Measurements from ENCODE around the gene UTP4. TPM values are rescaled to one million over a fixed set of nuclear protein-coding genes. Genes with fewer than 3 reads are reported as not detected.

UTP4 gene
- total RNA-seq, 1 experiment from 2014 or later, result 125 TPM

DNA sequence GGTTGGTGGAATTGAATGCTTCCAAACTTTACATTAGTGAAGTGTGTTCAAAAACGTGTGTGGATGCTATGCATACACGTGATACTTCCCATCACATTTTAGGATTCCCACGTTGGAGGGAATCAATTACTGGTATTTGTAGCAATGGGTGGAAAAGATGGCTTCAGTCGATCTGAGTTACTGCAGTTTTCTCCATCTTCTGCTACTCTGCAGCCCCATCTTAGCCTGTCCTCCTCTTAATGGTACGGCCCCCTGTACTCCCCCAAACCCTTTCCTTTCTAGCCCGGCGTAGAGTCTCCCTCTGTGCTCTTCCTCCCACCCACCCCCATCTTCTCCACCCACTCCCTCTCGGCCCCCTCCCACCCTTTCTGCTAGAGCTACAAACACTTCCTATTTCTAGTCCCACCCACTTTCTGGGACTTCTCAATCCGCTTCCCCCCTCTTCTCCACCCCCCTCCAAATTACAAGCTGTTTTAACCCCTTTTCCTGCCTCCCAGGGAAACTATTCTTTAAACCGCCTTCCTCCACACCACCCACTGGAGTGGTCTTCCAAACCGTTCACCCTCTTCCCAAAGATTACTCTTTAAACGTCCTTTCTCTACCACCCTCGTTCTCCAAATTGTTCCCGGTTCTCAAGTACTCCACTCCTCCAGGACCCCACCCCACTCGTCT lies 1.1 kb upstream of the UTP4 start (continued):
- TF ChIP-seq EZH2phosphoT487 (IDR thresholded peaks at IDR 0.05; ENCODE audit: borderline replicate concordance), result no peak

DNA sequence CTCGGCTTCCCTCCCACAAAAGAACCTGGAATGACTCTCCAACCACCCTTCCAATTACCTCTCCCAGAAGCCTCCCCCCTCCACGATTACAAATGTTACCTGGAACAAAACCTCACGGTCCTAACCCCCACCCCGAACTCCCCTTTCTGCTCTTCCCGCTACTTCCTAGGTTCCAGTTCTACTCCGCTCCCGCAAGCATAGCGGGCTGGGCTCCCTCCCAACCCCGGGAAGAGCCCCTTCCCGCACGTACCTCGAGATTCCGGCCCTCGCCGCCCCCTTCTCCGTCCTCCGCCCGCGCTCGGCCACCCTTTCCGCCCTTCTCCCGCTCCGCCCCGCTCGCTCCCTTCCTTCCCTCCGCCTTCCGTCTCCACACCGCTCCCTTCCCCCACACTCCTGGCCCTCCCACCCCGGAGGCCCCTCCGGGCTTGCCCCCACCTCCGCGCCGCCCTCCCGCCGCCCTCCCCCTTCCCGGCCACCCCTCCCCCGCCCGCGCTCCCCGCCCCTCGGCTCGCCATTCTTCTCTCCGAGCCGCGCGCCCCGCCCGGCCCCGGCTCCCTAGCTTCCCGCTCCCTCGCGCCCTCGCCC lies 518 bp upstream of the UTP4 start:
- intact Hi-C loops (cut with micrococcal nuclease), result no loop called here
- peak overlapping the region; percentile 96 for H3K27ac ChIP-seq (ENCODE audit: low read depth, low read length)

More for the DNA sequence above, 518 bp upstream of the UTP4 start:
- no TSS peak for BruUV-seq (replicated peaks)
- Histone ChIP-seq H3K4me3 (replicated peaks in 1 of 2; ENCODE audit: low read depth in 1 of 2, low read length in 2 of 2) (peak overlapping the region; percentile 88 to 99), H3K9ac (ENCODE audit: low read length) (peak overlapping the region; percentile 93), H4K20me1 (ENCODE audit: insufficient read depth) (peaks cover 22% of the 10 kb centered on the region; the same call in 1 of the 2 replicates), H2AFZ (ENCODE audit: low read depth, low read length, poor library complexity, severe bottlenecking) (no peak overlapping the region), H3K9me2 (ENCODE audit: insufficient read depth) (no peaks in the 10 kb centered on the region), H3K79me2 (ENCODE audit: insufficient read depth, low read length) (peaks cover 98% of the 10 kb centered on the region), H3K36me3 (ENCODE audit: control insufficient read depth in 1 of 2, insufficient read depth in 2 of 2, low read length in 2 of 2) (peaks cover 10 to 40% of the 10 kb centered on the region in 2 experiments), H3K9me3 (ENCODE audit: control insufficient read depth in 1 of 2, insufficient read depth in 1 of 2, low read depth in 1 of 2, low read length in 2 of 2) (no peaks in the 10 kb centered on the region), H3K27me3 (ENCODE audit: insufficient read depth, low read length) (no peaks in the 10 kb centered on the region), H3K4me1 (ENCODE audit: control insufficient read depth in 1 of 2, insufficient read depth in 2 of 2, low read length in 2 of 2) (peaks cover 12 to 20% of the 10 kb centered on the region in 2 experiments; a peak in 3 of 4 replicates), H3K4me2 (ENCODE audit: low read length) (peak overlapping the region; percentile 92)
- RAD21 ChIA-PET (ENCODE audit: low non-redundant PET in 1 of 2, low total read pairs in 2 of 2, uncharacterized antibody in 2 of 2, unreplicated experiment in 2 of 2), result interaction anchor here in 1 of 2 experiments (0.6 kb wide), 1 partner anchor 58 kb away, joined by 3 read pairs; no protein-coding TSS in a partner anchor
- CTCF ChIA-PET, result no interaction called here
- DNase-seq (ENCODE audit: low read depth, low spot score), result no peak
- TF ChIP-seq POLR2A (IDR thresholded peaks at IDR 0.05; ENCODE audit: borderline replicate concordance, extremely low read depth, insufficient read depth, insufficient read length) (no peak), RAD21 (IDR thresholded peaks at IDR 0.05; ENCODE audit: low read depth) (no peak), SIN3A (IDR thresholded peaks at IDR 0.05; ENCODE audit: low read depth) (no peak), JUND (IDR thresholded peaks at IDR 0.05) (no peak), ELF1 (IDR thresholded peaks at IDR 0.05; ENCODE audit: borderline replicate concordance, low read depth) (no peak), SRF (IDR thresholded peaks at IDR 0.05; ENCODE audit: low read depth) (no peak), FOSL1 (IDR thresholded peaks at IDR 0.05; ENCODE audit: low read depth) (no peak), POLR2AphosphoS5 (IDR thresholded peaks at IDR 0.05; ENCODE audit: low read depth, low read length) (no peak), CEBPB (IDR thresholded peaks at IDR 0.05; ENCODE audit: low read depth) (no peak), SP1 (IDR thresholded peaks at IDR 0.05; ENCODE audit: low read depth) (no peak), ZNF274 (IDR thresholded peaks at IDR 0.05; ENCODE audit: low read depth, low read length) (no peak), TCF7L2 (IDR thresholded peaks at IDR 0.05; ENCODE audit: borderline replicate concordance, extremely low read depth, insufficient read depth, insufficient read length) (no peak), CBX3 (IDR thresholded peaks at IDR 0.05; ENCODE audit: low read depth) (no peak), YY1 (IDR thresholded peaks at IDR 0.05; ENCODE audit: extremely low read depth, insufficient replicate concordance, low read depth, low read length) (no peak), EZH2phosphoT487 (IDR thresholded peaks at IDR 0.05; ENCODE audit: borderline replicate concordance) (no peak)
- TF ChIP-seq, protein P1, sequence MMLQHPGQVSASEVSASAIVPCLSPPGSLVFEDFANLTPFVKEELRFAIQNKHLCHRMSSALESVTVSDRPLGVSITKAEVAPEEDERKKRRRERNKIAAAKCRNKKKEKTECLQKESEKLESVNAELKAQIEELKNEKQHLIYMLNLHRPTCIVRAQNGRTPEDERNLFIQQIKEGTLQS (IDR thresholded peaks at IDR 0.05), result no peak
- TF ChIP-seq, protein P2, sequence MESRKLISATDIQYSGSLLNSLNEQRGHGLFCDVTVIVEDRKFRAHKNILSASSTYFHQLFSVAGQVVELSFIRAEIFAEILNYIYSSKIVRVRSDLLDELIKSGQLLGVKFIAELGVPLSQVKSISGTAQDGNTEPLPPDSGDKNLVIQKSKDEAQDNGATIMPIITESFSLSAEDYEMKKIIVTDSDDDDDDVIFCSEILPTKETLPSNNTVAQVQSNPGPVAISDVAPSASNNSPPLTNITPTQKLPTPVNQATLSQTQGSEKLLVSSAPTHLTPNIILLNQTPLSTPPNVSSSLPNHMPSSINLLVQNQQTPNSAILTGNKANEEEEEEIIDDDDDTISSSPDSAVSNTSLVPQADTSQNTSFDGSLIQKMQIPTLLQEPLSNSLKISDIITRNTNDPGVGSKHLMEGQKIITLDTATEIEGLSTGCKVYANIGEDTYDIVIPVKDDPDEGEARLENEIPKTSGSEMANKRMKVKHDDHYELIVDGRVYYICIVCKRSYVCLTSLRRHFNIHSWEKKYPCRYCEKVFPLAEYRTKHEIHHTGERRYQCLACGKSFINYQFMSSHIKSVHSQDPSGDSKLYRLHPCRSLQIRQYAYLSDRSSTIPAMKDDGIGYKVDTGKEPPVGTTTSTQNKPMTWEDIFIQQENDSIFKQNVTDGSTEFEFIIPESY (IDR thresholded peaks at IDR 0.05; ENCODE audit: extremely low read depth, insufficient replicate concordance, low read length), result no peak
- TF ChIP-seq, protein P3, sequence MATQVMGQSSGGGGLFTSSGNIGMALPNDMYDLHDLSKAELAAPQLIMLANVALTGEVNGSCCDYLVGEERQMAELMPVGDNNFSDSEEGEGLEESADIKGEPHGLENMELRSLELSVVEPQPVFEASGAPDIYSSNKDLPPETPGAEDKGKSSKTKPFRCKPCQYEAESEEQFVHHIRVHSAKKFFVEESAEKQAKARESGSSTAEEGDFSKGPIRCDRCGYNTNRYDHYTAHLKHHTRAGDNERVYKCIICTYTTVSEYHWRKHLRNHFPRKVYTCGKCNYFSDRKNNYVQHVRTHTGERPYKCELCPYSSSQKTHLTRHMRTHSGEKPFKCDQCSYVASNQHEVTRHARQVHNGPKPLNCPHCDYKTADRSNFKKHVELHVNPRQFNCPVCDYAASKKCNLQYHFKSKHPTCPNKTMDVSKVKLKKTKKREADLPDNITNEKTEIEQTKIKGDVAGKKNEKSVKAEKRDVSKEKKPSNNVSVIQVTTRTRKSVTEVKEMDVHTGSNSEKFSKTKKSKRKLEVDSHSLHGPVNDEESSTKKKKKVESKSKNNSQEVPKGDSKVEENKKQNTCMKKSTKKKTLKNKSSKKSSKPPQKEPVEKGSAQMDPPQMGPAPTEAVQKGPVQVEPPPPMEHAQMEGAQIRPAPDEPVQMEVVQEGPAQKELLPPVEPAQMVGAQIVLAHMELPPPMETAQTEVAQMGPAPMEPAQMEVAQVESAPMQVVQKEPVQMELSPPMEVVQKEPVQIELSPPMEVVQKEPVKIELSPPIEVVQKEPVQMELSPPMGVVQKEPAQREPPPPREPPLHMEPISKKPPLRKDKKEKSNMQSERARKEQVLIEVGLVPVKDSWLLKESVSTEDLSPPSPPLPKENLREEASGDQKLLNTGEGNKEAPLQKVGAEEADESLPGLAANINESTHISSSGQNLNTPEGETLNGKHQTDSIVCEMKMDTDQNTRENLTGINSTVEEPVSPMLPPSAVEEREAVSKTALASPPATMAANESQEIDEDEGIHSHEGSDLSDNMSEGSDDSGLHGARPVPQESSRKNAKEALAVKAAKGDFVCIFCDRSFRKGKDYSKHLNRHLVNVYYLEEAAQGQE (IDR thresholded peaks at IDR 0.05; ENCODE audit: low read depth), result no peak
- ATAC-seq, result peak; percentile 71
- POLR2A ChIA-PET, result interaction anchor here (0.6 kb wide), 2 partner anchors 102 to 177 kb away, joined by 3 to 5 read pairs; no protein-coding TSS in a partner anchor

All from HCT116 (cell line).